Colonic mucosa (tissue), 4 donors: ENCODE results near the gene SACS. TPM values are rescaled to one million over a fixed set of nuclear protein-coding genes. Genes with fewer than 3 reads are reported as not detected.

Source experiments
- DNase-seq: peaks from one replicate; pipeline ENCODE4 v3.0.0-alpha.2; 2020
- H3K27ac ChIP-seq: fragments of 200-600 bp; one replicate; pipeline ENCODE4 v1.8.0; 2021
- H3K27me3 ChIP-seq: fragments of 200-600 bp; one replicate; pipeline ENCODE4 v1.8.0; 2021
- H3K36me3 ChIP-seq: fragments of 200-600 bp; one replicate; pipeline ENCODE4 v1.8.0; 2021
- H3K4me1 ChIP-seq: fragments of 200-600 bp; one replicate; pipeline ENCODE4 v1.8.0; 2021; ENCODE audit warnings: mild to moderate bottlenecking
- H3K4me3 ChIP-seq: fragments of 200-600 bp; one replicate; pipeline ENCODE4 v1.8.0; 2021
- H3K9ac ChIP-seq, 2 donors: one replicate each; pipeline ENCODE4 v1.7.0; 2013; ENCODE audit warnings: control low read depth in 2 of 2, low read depth in 2 of 2, low read length in 2 of 2
- H3K9me3 ChIP-seq: fragments of 200-600 bp; one replicate; pipeline ENCODE4 v1.8.0; 2021
- intact Hi-C: fragments of 100-400 bp; cut with DNase I; formaldehyde crosslinking; loops from one replicate; pipeline ENCODE4 v1.14.1; 2022
- total RNA-seq, 2 donors: library from RNA; stranded (reverse); fragmentation: NEBNext Ultra II Directional in 1 of 2; extraction: Animal tissue kit (Norgen Biotek cat#: 25700) in 1 of 2; gene quantifications; one replicate each; pipeline ENCODE4 v1.2.1, GENCODE V29; 2021
- TF ChIP-seq, protein P1 (sequence below): fragments of 200-600 bp; IDR thresholded peaks from one replicate; pipeline ENCODE4 v1.8.0; 2022; ENCODE audit warnings: antibody characterized with exemption, mild to moderate bottlenecking
- donor health status: healthy.
- donor health status: DM: no; HTN: no; CAD: no.
- donor health status: DM: no; HTN: no; CAD: no.

The SACS gene
- total RNA-seq, 2 donors from 2014 or later: 4.9 to 5.4 TPM

DNA sequence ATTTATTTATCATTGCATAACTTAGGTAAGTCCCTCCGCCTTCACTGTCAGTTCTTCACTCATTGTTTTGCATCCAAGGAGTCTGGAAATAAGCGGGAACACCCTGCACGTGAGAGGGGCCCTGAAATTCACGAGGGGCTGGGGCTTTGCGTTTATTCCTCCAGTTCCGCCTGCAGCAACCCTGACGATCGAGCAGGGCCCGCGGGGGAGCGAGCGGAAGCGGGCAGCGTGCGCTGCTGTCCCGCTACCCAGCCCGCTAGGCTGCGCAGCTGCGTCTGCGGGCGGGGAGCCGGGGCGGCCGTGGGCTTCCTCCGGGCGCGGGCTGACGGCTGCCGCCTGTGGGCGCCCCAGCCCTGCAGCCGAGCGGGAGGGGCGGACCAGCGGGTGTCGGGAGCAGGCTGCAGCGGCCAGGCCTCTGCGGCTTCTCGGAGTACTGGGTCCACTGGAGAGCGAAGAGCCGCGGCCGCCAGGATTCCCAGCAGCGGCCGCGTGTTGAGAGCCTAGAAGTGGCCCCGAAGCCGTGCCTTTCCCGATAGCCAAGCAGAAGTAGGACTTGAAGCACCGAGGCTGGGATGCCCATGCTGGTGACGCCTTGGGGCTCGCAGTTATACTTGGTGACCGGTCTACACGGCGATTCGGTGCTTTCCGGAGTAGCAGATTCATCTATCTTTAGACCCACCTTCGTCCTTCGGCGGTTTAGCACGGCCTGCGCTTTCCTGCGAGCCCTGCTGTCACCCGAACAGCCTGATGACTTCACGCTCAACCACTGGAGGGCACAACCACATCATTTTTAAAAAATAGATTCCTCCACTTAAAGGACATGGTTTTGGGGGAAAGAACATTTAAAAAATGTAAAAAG is 32.9 kb upstream of the SACS start:
- Histone ChIP-seq H3K9ac (peak overlapping the region in 1 of 2 donors; percentile 47), H3K36me3 (no peaks in the 10 kb centered on the region), H3K9me3 (no peaks in the 10 kb centered on the region), H3K27me3 (no peaks in the 10 kb centered on the region), H3K4me1 (no peaks in the 10 kb centered on the region), H3K4me3 (peak overlapping the region; percentile 41), H3K27ac (peak overlapping the region; percentile 51)
- DNase-seq: peak; percentile 46
- intact Hi-C loops: loop anchor here (2.0 kb wide), 1 partner anchor 404 kb away; no protein-coding TSS in a partner anchor
- TF ChIP-seq, protein P1, sequence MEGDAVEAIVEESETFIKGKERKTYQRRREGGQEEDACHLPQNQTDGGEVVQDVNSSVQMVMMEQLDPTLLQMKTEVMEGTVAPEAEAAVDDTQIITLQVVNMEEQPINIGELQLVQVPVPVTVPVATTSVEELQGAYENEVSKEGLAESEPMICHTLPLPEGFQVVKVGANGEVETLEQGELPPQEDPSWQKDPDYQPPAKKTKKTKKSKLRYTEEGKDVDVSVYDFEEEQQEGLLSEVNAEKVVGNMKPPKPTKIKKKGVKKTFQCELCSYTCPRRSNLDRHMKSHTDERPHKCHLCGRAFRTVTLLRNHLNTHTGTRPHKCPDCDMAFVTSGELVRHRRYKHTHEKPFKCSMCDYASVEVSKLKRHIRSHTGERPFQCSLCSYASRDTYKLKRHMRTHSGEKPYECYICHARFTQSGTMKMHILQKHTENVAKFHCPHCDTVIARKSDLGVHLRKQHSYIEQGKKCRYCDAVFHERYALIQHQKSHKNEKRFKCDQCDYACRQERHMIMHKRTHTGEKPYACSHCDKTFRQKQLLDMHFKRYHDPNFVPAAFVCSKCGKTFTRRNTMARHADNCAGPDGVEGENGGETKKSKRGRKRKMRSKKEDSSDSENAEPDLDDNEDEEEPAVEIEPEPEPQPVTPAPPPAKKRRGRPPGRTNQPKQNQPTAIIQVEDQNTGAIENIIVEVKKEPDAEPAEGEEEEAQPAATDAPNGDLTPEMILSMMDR: no peak

DNA sequence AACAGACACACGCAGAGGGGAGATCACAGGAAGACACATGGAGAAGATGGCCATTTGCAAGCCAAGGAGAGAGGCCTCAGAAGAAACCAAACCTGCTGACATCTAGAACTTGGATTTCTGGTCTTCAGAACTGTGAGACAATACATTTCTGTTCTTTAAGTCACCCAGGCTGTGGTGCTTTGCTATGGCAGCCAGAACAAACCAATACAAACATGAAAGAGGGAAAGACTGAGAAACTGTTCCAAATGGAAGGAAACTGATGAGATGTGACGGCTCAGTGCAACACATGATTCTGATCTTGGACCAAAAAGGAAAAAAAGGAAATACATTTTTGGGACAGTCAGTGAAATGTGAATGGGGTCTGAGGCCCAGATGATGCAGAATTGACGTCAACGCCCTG is 30.2 kb upstream of the SACS start:
- Histone ChIP-seq H3K27me3 (no peaks in the 10 kb centered on the region), H3K36me3 (no peaks in the 10 kb centered on the region), H3K9ac (no peak overlapping the region), H3K27ac (no peak overlapping the region), H3K9me3 (no peaks in the 10 kb centered on the region), H3K4me1 (no peaks in the 10 kb centered on the region), H3K4me3 (no peak overlapping the region)
- no peak for DNase-seq
- intact Hi-C loops: no loop called here
- TF ChIP-seq, protein P1: no peak

DNA sequence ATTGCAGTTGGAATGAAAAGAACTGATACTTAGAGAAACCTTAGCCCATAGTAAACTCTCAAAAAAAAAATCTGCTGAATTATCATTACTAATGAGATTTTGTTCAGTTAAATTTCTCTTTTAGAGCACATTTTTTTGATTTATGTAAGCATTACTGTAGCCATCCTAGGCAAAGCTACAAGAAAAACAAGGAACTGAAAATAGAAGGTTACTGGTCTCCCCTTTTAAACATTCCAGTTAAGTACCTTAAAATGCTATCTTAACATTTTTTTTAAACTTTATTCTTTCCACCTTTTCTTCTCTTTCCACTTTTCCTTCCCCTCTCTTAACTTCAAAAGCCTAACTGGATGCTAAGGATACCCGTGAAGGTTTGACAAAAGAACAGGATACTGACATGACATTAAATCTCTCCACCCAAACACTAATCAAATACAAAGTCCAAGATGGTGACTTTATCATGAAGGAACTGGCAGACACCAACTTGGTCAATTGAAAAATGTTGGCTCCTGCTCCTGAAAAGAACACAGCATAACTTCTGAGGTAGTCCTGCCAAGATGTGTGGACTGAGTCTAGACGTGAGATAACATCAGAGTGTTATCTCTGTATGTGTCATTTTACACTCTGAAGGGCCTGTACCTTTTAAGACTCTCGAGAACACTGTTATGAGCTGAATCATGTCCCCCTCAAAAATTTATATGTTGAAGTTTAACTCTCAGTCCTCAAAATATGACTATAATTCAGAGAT is 29.5 kb upstream of the SACS start:
- Histone ChIP-seq H3K4me1 (no peaks in the 10 kb centered on the region), H3K27me3 (no peaks in the 10 kb centered on the region), H3K36me3 (no peaks in the 10 kb centered on the region), H3K9ac (no peak overlapping the region), H3K27ac (no peak overlapping the region), H3K4me3 (no peak overlapping the region), H3K9me3 (no peaks in the 10 kb centered on the region)
- intact Hi-C loops: no loop called here
- no peak for DNase-seq
- TF ChIP-seq, protein P1: no peak

DNA sequence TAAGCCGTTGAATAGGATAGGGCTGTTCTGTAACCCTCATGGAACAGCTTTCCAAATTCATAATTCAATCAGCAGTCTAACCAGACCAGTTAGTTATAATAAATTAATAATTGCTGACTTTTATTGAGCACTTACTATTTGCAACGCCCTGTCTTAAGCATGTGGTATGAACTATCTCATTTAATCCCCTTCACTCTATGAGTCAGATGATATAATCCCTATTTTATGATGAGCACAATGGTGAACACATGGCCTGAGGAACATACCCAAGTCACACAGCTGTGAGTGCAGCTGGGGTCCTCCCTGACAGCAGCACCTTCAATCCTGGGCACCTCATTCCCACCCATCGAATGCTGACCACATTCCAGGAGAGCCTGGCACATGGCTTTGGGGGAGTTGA is 28.0 kb upstream of the SACS start:
- Histone ChIP-seq H3K9ac (no peak overlapping the region), H3K36me3 (no peaks in the 10 kb centered on the region), H3K9me3 (no peaks in the 10 kb centered on the region), H3K4me3 (no peak overlapping the region), H3K27ac (no peak overlapping the region), H3K27me3 (no peaks in the 10 kb centered on the region), H3K4me1 (no peaks in the 10 kb centered on the region)
- TF ChIP-seq, protein P1: no peak
- DNase-seq: no peak
- intact Hi-C loops: no loop called here

DNA sequence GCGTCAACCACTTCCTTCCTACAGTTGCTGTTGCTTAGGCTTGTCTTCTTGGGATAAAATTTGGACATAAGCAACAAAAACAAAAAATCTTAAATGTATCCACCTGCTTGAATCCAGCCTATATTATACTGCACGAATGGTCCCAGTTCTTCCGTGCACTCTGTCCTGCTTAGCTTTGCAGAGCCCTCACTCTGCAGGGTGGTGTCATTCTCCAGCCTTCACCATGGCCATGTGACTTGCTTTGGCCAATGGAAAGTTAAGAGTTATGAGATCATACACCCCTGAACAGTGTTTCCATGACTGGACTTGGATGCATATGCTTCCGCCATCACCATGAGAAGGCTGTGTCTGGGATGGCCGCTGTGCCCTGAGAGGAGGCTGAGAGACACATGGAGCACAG is 27.4 kb upstream of the SACS start:
- Histone ChIP-seq H3K4me1 (no peaks in the 10 kb centered on the region), H3K36me3 (no peaks in the 10 kb centered on the region), H3K4me3 (no peak overlapping the region), H3K9me3 (no peaks in the 10 kb centered on the region), H3K9ac (no peak overlapping the region), H3K27me3 (no peaks in the 10 kb centered on the region), H3K27ac (no peak overlapping the region)
- intact Hi-C loops: no loop called here
- TF ChIP-seq, protein P1: no peak
- DNase-seq: no peak
